ENCODE measurements around the gene HKDC1.

- TF ChIP-seq EP300 (IDR thresholded peaks at IDR 0.05; ENCODE audit: low read depth) (no peak), POLR2A (IDR thresholded peaks at IDR 0.05) (no peak), CTCF (IDR thresholded peaks at IDR 0.05) (no peak), POLR2AphosphoS5 (IDR thresholded peaks at IDR 0.05) (no peak)
These were observed 26.6 kb downstream of the HKDC1 start for GRCh38 chr10:69246581-69247312.
